Fibroblast of gingiva (primary cell): Measurements from ENCODE around the gene SLC12A3.

Experiments used
- DNase-seq: peaks from one replicate; pipeline ENCODE4 v3.0.0-alpha.2; 2011; ENCODE audit warnings: low read depth

The SLC12A3 gene

DNA sequence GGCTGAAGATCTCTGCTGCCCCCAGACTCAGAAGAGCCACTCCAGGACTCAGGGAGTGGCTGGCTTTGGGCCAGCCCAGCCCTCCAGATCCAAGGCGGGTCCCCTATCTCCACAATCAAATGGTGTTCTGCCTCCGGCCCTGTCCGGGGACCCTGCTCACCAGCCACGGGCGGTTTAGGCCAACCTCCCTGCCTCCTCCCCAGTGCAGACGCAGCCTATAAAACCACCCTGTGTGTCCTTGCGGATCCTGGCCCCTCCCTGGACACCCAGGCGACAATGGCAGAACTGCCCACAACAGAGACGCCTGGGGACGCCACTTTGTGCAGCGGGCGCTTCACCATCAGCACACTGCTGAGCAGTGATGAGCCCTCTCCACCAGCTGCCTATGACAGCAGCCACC lies at the start of gene SLC12A3:
TSS of gene SLC12A3 (plus strand) at position 248 of the 400 bp plus-strand sequence. CDS start at position 277, 29 bp downstream.
- no peak for DNase-seq

- DNase-seq, result no peak
Measured at GRCh38 chr16:56815721-56816120, 49.3 kb upstream of the SLC12A3 start.

- DNase-seq, result no peak
Measured at GRCh38 chr16:56817056-56817455, 48.0 kb upstream of the SLC12A3 start.

- DNase-seq, result no peak
Measured at GRCh38 chr16:56817938-56818337, 47.1 kb upstream of the SLC12A3 start.

GRCh38 chr16:56823081-56823733 lies 41.8 kb upstream of the SLC12A3 start:
- no peak for DNase-seq

DNA sequence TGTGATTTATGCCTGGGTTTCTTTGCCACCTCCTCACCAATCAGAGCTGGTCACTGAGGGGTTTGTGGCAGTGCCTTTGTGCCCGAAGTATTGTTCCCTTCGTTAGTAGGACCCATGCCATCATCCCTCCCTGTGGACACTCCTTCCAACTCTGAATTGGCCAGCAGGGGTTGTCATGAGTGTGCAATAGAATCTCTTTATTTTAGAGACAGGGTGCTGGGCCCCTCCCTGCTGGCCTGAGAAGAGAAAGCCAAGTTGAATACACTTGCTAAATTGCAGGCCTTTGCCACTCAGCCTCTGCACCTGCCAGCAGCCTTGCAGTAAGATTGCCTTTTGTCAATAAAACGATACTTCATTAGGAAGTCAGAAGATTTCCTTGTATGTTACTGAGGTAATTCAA lies 40.7 kb upstream of the SLC12A3 start:
- peak; percentile 25 for DNase-seq

- no peak for DNase-seq
Measured at GRCh38 chr16:56824804-56825203, 40.2 kb upstream of the SLC12A3 start.

GRCh38 chr16:56825826-56826225 lies 39.2 kb upstream of the SLC12A3 start:
- DNase-seq, result no peak

DNA sequence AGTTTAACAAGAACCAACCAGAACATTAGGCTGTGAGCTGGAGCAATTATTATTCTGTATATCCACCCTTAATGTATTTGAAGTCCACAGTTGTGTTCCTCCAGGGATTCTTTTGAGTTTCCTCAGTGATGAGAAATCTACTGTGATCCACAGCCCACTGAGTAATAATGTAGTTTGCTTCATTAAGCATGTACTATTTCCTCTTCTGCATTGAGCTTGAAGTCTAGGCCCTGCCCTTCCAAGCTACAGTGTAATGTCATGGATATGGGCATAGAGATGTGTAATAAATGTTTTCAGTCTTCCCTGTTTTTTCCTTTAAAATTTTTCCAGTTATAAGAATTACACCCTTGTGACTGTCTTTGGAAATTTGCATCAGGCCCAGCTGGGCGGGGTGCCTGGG lies 36.4 kb upstream of the SLC12A3 start:
- DNase-seq, result no peak

DNA sequence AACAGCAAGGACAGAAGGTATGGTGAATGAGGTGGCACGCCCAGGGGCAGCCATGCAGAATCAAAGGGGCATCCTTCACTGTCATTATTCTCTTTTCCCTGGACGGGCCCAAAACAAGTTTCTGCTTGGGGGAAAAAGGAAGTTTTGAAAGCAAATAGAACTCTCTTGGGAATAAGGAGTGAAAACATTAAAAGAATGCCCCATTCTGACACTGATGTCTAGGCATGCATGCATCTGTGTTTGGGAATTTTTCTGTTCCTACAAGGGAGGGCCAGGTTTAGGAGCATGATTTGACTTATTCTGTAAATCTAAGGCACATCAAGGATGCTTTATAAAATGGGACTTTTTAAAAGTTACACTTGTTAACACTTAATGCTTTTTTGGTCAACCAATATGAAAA lies 34.3 kb upstream of the SLC12A3 start:
- peak; percentile 10 for DNase-seq

DNA sequence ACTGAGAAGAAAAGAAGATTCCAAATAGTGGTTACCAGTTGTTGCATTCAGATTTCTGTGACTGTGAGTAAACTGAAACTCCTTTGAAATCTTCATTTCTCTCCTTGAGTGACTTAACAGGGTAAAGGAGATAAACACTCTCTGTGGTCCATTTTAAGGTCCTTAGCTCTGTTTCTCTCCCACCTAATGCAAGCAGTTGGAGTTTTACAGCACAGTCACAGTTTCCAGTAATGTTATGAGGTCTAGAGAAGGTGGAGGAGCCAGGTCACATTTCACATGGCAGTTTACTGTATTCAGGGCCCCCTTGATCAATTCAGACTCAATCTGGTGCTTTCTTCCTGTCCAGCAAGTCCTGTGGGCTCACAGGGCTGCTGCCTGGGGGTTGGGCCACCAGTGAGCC lies 32.2 kb upstream of the SLC12A3 start:
- no peak for DNase-seq

- DNase-seq, result no peak
Measured at GRCh38 chr16:56833243-56833970, 31.6 kb upstream of the SLC12A3 start.

- DNase-seq, result no peak
Measured at GRCh38 chr16:56835320-56835719, 29.7 kb upstream of the SLC12A3 start.

DNA sequence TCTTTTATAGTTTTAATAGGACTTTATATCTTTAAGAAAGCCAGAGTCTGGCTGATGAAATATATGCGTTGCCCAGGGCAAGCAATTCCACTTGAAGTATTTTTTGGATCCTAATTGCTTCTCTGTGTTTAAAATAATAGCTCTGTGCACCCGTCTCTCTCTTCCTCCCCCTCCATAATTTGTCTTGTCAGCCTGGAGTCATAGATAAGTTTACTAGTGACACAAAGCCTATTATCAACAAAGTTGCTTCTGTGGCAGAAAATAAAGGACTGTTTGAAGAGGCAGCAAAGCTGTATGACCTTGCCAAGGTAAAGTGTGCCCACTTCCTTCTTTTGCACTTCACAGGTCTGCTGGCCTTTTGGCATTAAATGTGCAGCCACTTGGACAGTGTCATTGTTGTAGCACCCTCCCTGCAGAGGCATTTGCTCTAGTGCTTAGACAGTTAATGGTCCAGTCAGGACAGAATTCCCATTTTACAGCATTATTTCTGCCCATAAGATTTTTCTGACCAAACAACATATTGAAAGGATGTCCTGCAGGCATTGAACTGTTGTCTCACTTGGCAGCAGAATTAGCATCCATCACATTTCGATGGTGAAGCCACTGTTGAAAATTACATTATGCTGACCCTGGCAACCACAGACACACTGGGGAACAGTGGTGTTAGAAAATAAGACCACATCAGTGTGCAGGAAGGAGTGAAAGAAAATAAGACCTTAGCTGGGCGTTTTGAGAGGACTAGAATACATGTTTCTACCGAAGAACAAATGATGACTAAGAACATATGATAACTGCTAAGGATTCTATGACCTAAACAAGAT lies 28.4 kb upstream of the SLC12A3 start:
- DNase-seq, result no peak

DNA sequence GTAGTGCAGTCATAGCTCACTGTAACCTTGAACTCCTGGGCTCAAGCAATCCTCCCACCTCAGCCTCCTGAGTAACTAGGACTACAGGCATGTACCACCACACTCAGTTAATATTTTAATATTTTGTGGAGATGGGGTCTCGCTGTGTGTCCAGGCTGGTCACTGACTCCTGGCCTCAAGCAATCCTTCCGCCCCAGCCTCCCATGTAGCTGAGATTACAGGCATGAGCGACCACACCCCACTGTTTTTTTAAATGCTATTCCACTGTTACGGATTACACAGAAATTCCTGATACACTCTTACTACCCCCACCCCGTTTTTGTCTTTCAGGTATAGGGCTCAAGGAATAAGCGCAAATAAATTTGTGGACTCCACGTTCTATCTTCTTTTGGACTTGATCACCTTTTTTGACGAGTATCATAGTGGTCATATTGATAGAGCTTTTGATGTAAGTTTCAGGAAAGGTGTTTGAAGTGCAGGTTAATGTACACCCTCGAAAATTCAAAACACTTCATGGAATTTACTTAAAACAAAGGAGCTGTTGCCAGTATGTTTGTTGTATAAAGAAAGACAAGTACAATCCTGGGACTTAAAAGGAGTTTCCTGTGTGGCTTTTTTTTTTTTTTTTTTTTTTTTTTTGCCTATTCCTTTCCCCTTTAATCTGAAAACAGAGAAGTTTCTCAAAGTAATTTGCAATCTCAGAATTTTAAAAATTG lies 26.2 kb upstream of the SLC12A3 start:
- DNase-seq, result no peak

GRCh38 chr16:56841233-56841632 lies 23.8 kb upstream of the SLC12A3 start:
- peak; percentile 62 for DNase-seq

DNA sequence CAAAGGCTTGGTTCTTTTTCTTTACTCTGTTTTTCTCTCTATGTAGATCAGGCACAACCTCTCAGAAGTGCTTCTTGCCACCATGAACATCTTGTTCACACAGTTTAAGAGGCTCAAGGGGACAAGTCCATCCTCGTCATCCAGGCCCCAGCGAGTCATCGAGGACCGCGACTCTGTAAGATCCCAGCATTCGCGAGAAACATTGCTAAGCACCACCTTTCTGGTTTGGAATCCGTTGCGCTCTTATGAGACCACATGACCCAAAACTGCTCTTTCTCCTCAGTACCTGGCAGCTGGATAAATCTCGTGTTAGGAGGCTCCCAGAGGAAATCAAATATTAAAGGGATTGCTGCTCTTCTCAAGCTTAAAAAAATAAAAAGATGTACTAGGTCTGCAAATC lies 23.3 kb upstream of the SLC12A3 start:
- DNase-seq, result no peak

DNA sequence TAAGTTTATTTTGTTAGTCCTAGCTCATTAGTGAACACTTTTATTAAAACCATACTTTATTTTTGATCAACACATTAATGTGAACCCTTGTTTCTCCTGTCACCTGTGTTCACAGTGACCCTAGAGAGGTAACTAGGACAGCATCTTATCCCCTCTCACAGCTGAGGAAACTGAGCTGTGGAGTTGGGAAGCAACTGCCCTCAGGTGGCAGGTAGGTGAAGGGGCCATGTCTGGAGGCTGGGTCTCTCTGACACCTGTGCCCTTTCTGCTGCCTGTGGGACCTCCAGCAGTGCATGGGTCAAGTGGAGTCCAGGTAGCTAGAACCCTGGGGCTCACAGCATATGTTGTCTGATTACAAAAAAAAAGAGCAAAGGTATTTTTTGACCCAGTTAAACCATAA lies 22.9 kb upstream of the SLC12A3 start:
- DNase-seq, result no peak

GRCh38 chr16:56844056-56844455 lies 21.0 kb upstream of the SLC12A3 start:
- DNase-seq, result no peak

- no peak for DNase-seq
Measured at GRCh38 chr16:56847173-56847910, 17.7 kb upstream of the SLC12A3 start.
